Nephron progenitor cell (in vitro differentiated cells): ENCODE results near the gene NOA1.
A peak's percentile ranks its signal among the peaks of the same experiment; 100 is the strongest.
"Not testable (repeated sequence)": the region's sequence is repeated elsewhere in the genome, so short reads cannot be mapped to it uniquely, and the experiment has no call there.

Experiments used
- DNase-seq: peaks from one replicate; pipeline ENCODE4 v3.0.0; 2021
- H3K27ac Mint-ChIP-seq: 2 replicates; pipeline ENCODE4 v1.8.0; 2021; ENCODE audit warnings: mild to moderate bottlenecking, moderate library complexity, mixed read lengths
- H3K27me3 Mint-ChIP-seq: 2 replicates; pipeline ENCODE4 v1.8.0; 2021; ENCODE audit warnings: mild to moderate bottlenecking, low read depth, mixed read lengths; ENCODE audit not compliant: poor library complexity
- H3K36me3 Mint-ChIP-seq: 2 replicates; pipeline ENCODE4 v1.8.0; 2021; ENCODE audit warnings: low read depth, mixed read lengths
- H3K4me1 Mint-ChIP-seq: 2 replicates; pipeline ENCODE4 v1.8.0; 2021; ENCODE audit warnings: mixed read lengths
- H3K4me3 Mint-ChIP-seq: 2 replicates; pipeline ENCODE4 v1.8.0; 2021; ENCODE audit warnings: mild to moderate bottlenecking, moderate library complexity, mixed read lengths
- H3K9me3 Mint-ChIP-seq: 2 replicates; pipeline ENCODE4 v1.8.0; 2021; ENCODE audit warnings: mild to moderate bottlenecking, moderate library complexity, mixed read lengths
- TF ChIP-seq, protein P1 (sequence below): fragments of 200-600 bp; sonication (generic); IDR thresholded peaks from 2 replicates; pipeline ENCODE4 v1.5.0; 2021; ENCODE audit warnings: antibody characterized with exemption

Gene NOA1

DNA sequence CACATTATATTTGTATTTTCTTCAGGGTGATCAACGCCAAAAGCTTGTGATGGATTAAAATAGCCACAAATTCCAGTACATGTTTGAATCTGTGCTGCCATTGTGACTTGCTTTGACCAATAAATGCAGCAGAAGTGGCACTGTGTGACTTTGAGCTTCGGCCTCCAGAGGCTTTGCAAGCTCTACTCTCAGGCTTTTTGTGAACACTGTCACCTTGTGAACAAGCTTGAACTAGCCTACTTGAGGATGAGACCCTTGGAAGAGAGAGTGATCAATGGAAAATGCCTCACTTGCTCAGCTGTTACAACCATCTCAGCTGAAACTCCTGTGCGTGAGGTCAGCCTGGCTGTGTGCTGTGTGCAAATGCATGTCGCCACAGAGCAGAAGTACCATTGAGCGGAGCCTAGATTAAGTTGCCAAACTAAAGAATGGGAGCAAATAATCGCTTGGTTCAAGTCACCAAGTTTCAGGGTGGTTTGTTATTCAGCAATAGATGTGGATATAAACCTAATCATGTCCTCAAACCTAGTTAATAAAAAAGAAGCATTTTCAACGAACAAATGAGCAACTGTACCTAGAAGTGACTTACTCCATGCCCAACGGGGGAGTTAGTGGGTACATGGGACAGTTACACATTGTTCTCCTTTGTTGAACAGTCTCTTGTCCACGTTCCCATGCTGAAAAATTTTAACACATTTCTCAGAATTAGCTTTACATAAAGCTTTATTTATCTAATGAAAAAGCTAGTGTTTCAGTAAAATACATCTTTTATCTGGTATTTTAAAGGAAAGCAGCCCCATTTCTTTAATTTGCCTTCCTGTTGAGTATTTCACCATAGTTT, 23.5 kb downstream of the NOA1 start:
- Mint-ChIP-seq H3K4me3 (no peak overlapping the region), H3K27ac (no peak overlapping the region), H3K4me1 (peaks cover 17% of the 10 kb centered on the region), H3K36me3 (no peaks in the 10 kb centered on the region), H3K27me3 (no peaks in the 10 kb centered on the region), H3K9me3 (no peaks in the 10 kb centered on the region)
- no peak for DNase-seq
- TF ChIP-seq, protein P1, sequence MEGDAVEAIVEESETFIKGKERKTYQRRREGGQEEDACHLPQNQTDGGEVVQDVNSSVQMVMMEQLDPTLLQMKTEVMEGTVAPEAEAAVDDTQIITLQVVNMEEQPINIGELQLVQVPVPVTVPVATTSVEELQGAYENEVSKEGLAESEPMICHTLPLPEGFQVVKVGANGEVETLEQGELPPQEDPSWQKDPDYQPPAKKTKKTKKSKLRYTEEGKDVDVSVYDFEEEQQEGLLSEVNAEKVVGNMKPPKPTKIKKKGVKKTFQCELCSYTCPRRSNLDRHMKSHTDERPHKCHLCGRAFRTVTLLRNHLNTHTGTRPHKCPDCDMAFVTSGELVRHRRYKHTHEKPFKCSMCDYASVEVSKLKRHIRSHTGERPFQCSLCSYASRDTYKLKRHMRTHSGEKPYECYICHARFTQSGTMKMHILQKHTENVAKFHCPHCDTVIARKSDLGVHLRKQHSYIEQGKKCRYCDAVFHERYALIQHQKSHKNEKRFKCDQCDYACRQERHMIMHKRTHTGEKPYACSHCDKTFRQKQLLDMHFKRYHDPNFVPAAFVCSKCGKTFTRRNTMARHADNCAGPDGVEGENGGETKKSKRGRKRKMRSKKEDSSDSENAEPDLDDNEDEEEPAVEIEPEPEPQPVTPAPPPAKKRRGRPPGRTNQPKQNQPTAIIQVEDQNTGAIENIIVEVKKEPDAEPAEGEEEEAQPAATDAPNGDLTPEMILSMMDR = no peak

DNA sequence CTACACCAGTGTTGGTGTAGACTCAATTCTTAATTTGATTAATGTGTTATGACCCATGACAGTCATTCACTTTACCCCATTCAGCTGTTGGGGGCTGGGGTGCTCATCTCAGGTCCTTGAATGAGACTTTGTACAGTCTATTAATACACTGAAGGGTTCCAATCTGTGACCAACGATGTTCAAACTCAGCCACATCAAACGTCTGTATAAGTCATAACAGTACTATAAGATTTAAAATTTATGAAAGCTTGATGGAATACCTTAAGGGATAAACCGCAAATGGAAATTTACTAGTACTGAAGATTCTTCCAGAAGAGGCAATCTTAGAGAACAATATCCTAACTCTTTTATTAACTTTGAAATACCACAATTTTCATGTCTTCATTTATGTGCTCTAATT, 36.0 kb downstream of the NOA1 start:
- peaks cover 2% of the 10 kb centered on the region for H3K27me3 Mint-ChIP-seq
- H3K9me3 Mint-ChIP-seq = no peaks in the 10 kb centered on the region
- TF ChIP-seq, protein P1 = no peak
- no peak for DNase-seq
- H3K36me3 Mint-ChIP-seq = peaks cover 25% of the 10 kb centered on the region
- no peak overlapping the region for H3K27ac Mint-ChIP-seq
- no peaks in the 10 kb centered on the region for H3K4me1 Mint-ChIP-seq
- H3K4me3 Mint-ChIP-seq = no peak overlapping the region

DNA sequence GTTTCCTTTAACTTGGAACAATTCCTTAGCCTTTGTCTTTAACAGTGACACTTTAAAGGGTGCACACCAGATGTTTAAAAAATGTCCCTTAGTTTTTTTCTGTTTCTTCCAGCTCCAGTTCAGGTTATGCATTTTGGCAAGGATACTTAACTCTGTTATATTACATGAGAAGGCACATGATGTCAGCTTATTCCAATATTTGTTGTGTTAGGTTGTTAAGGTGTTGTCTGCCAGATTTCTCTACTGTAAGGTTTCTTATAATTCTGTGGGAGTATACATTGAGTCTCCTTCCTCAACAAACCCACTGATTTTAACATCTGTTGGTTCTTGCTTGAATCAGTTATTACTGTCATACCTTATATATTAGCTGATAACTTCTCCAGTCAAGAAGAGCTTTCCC, 36.4 kb downstream of the NOA1 start:
- peak overlapping the region; percentile 12 for H3K27ac Mint-ChIP-seq
- TF ChIP-seq, protein P1 = no peak
- no peak overlapping the region for H3K4me3 Mint-ChIP-seq
- H3K36me3 Mint-ChIP-seq = peaks cover 25% of the 10 kb centered on the region
- H3K9me3 Mint-ChIP-seq = no peaks in the 10 kb centered on the region
- no peak for DNase-seq
- peaks cover 2% of the 10 kb centered on the region for H3K27me3 Mint-ChIP-seq
- H3K4me1 Mint-ChIP-seq = no peaks in the 10 kb centered on the region

DNA sequence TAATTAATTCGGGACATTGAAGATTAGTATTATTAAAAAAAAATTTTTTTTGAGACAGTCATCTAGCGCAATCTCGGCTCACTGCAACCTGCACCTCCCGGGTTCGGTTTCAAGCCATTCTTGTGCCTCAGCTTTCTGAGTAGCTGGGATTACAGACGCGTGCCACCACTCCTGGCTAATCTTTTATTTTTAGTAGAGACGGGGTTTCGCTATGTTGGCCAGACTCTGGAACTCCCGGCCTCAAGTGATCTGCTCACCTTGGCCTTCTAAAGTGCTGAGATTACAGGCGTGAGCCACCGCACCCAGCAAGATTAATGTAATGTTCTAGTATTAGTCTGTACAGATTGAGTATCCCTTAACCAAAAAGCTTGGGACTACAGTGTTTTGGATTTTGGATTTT, 37.0 kb downstream of the NOA1 start:
- no peak for DNase-seq
- TF ChIP-seq, protein P1 = no peak
- H3K27ac Mint-ChIP-seq = no peak overlapping the region
- peaks cover 6% of the 10 kb centered on the region for H3K27me3 Mint-ChIP-seq
- H3K4me1 Mint-ChIP-seq = no peaks in the 10 kb centered on the region
- H3K4me3 Mint-ChIP-seq = no peak overlapping the region
- H3K9me3 Mint-ChIP-seq = no peaks in the 10 kb centered on the region
- H3K36me3 Mint-ChIP-seq = peaks cover 27% of the 10 kb centered on the region

DNA sequence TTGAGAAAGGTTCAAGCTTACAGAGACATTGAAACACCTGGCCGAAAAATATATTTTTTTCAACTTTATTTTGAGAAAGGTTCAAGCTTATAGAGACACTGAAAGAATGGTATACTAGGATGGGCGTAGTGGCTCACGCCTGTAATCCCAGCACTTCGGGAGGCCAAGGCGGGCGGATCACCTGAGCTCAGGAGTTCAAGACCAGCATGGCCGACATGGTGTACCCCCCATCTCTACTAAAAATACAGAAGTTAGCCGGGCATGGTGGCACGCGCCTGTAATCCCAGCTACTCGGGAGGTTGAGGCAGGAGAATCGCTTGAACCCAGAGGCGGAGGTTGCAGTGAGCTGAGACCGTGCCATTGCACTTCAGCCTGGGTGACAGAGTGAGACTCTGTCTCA, 37.6 kb downstream of the NOA1 start:
- H3K27ac Mint-ChIP-seq, DNase-seq, H3K4me1 Mint-ChIP-seq, H3K4me3 Mint-ChIP-seq, H3K9me3 Mint-ChIP-seq, H3K27me3 Mint-ChIP-seq: not testable (repeated sequence)
- peaks cover 33% of the 10 kb centered on the region for H3K36me3 Mint-ChIP-seq

DNA sequence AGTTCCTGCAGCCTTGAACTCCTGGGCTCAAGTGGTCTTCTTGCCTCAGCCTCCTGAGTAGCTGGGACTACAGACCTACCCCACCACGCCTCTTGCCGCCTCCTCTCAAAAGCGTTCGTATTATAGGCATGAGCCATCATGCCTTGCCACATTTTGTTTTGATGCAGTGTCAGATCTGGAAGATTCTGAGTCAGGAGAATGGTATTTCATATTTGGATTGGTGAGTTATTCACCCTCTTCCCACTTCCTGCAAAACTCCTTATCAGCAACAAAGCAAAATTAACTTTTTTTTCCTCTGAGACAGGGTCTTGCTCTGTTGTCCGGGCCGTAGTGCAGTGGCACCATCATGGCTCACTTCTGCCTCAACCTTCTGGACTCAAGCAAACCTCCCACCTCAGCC, 40.1 kb downstream of the NOA1 start:
- TF ChIP-seq, protein P1 = no peak
- no peaks in the 10 kb centered on the region for H3K4me1 Mint-ChIP-seq
- H3K27me3 Mint-ChIP-seq = peaks cover 6% of the 10 kb centered on the region
- H3K27ac Mint-ChIP-seq = no peak overlapping the region
- peaks cover 51% of the 10 kb centered on the region for H3K36me3 Mint-ChIP-seq
- no peaks in the 10 kb centered on the region for H3K9me3 Mint-ChIP-seq
- no peak overlapping the region for H3K4me3 Mint-ChIP-seq
- no peak for DNase-seq
